Panc1 (cell line): Measurements from ENCODE around the gene ARL6IP4. TPM values are rescaled to one million over a fixed set of nuclear protein-coding genes. Genes with fewer than 3 reads are reported as not detected.

Source experiments
- ATAC-seq: fragments of 200-7000 bp; cut with Tn5 transposase; 2 replicates; pipeline ENCODE4 v1.9.1; 2020; ENCODE audit warnings: mild to moderate bottlenecking, moderate library complexity
- BruUV-seq: library from RNA; stranded (reverse); fragments of 400-500 nt; replicated peaks from 2 replicates; lab custom pipeline; 2021; lab: Mats Ljungman, UMichigan
- CTCF ChIA-PET: fragments of 300-600 bp; sonication (Branson Sonifier 250); formaldehyde crosslinking; loops from one replicate; lab custom pipeline; 2022; ENCODE audit warnings: antibody characterized with exemption; lab: Charles Lee
- POLR2A ChIA-PET: fragments of 300-600 bp; sonication (Branson Sonifier 250); formaldehyde crosslinking; loops from one replicate; lab custom pipeline; 2022; ENCODE audit warnings: antibody characterized with exemption; lab: Charles Lee
- DNase-seq: peaks from one replicate; pipeline ENCODE4 v3.0.0-alpha.2; 2010; ENCODE audit warnings: low read depth, low spot score
- H3K27ac ChIP-seq: 2 replicates; pipeline ENCODE4 v1.5.1; 2011; ENCODE audit warnings: mild to moderate bottlenecking, low read length, inconsistent platforms
- H3K27me3 ChIP-seq: fragments of 200-500 bp; sonication (Bioruptor generic); 2 replicates; pipeline ENCODE4 v1.6.0; 2014; ENCODE audit warnings: low read length, inconsistent platforms; ENCODE audit not compliant: control insufficient read depth, insufficient read depth
- H3K36me3 ChIP-seq: fragments of 200-500 bp; sonication (Bioruptor generic); 2 replicates; pipeline ENCODE4 v1.5.1; 2014; ENCODE audit warnings: inconsistent platforms, mild to moderate bottlenecking, low read length, moderate library complexity; ENCODE audit not compliant: control insufficient read depth, insufficient read depth
- H3K4me1 ChIP-seq: 2 replicates; pipeline ENCODE4 v1.5.1; 2011; ENCODE audit warnings: inconsistent platforms, mild to moderate bottlenecking, low read length, moderate library complexity; ENCODE audit not compliant: control insufficient read depth, insufficient read depth
- H3K4me3 ChIP-seq, 2 experiments: 2 replicates each; pipeline ENCODE4 v1.5.1; 2011 to 2012; ENCODE audit warnings: low read depth in 2 of 2, low read length in 2 of 2, mild to moderate bottlenecking in 2 of 2, inconsistent platforms in 1 of 2, moderate library complexity in 1 of 2
- H3K9me3 ChIP-seq: fragments of 200-500 bp; sonication (Bioruptor generic); 2 replicates; pipeline ENCODE4 v1.5.1; 2014; ENCODE audit warnings: low read depth, mild to moderate bottlenecking, inconsistent platforms, low read length, moderate library complexity; ENCODE audit not compliant: control insufficient read depth, insufficient read depth
- POLR2AphosphoS5 ChIP-seq: IDR thresholded peaks from 2 replicates; pipeline ENCODE4 v1.6.1; 2012; ENCODE audit warnings: mild to moderate bottlenecking, low read depth, low read length, moderate library complexity
- SIN3A ChIP-seq: IDR thresholded peaks from 2 replicates; pipeline ENCODE4 v1.6.1; 2012; ENCODE audit warnings: low read depth, mild to moderate bottlenecking, low read length, moderate library complexity, borderline replicate concordance; ENCODE audit not compliant: insufficient read depth
- TCF7L2 ChIP-seq: IDR thresholded peaks from 2 replicates; pipeline ENCODE4 v1.6.1; 2011; ENCODE audit warnings: mild to moderate bottlenecking, low read depth, low read length, inconsistent platforms
- in situ Hi-C: cut with HindIII; loops from 2 replicates; pipeline ENCODE4 v1.10.0; 2016; ENCODE audit warnings: low sequenced_read_pairs, low pct_unique_long_range_greater_than_20kb
- intact Hi-C: fragments of 100-400 bp; cut with micrococcal nuclease; formaldehyde crosslinking; loops from one replicate; pipeline ENCODE4 v1.10.0; 2022; ENCODE audit not compliant: unreplicated experiment
- total RNA-seq: library from RNA; stranded (reverse); gene quantifications from one replicate; pipeline ENCODE4 v1.2.1, GENCODE V29; 2021; ENCODE audit not compliant: unreplicated experiment
- TF ChIP-seq, protein P1 (sequence below): fragments of 450-650 bp; IDR thresholded peaks from 2 replicates; pipeline ENCODE4 v1.5.1; 2017; ENCODE audit warnings: mild to moderate bottlenecking
- TF ChIP-seq, protein P2 (sequence below), 2 experiments: IDR thresholded peaks; 2 replicates each; pipeline ENCODE4 v1.6.1; 2011 to 2012; ENCODE audit warnings: low read depth in 2 of 2, control low read depth in 1 of 2, low read length in 1 of 2, mild to moderate bottlenecking in 1 of 2, moderate library complexity in 1 of 2; ENCODE audit not compliant: insufficient read depth in 1 of 2

The ARL6IP4 gene
- total RNA-seq, 1 experiment from 2014 or later, result 184 TPM

DNA sequence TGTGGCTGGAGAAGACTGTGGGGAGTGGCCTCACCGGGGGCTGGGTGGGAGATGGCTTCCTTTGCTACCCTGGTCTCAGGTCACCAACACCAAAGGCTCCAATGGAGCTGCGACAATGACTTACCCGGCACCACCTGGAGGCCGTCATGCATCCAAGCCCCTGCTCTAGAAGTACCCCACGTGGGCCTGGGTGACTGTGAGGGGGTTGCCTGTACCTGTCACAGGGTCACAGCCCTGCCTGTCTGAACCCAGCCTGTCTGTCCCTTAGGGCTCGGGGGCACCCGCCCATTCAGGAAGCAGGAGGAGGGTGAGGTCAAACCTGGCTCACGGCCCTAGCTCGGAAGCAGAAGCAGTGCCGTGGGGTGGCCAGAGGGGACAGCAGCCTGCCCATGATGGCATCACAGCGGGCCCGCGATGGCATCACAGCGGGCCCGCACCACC lies 33.1 kb upstream of the ARL6IP4 start:
- no TSS peak for BruUV-seq
- in situ Hi-C loops, result no loop called here
- H3K4me3 ChIP-seq, result no peak overlapping the region
- H3K27ac ChIP-seq, result peak overlapping the region; percentile 85
- TF ChIP-seq SIN3A (no peak), POLR2AphosphoS5 (0 out of 2 replicates have a peak, but pooled peaks have one; percentile 7)
- ATAC-seq, result no peak
- peaks cover 71% of the 10 kb centered on the region for H3K4me1 ChIP-seq
- no peaks in the 10 kb centered on the region for H3K27me3 ChIP-seq
- intact Hi-C loops, result no loop called here
- CTCF ChIA-PET, result interaction anchor here (0.6 to 1.0 kb wide), 2 partner anchors 20 to 49 kb away, joined by 8 to 13 read pairs; no protein-coding TSS in a partner anchor
- DNase-seq, result no peak
- POLR2A ChIA-PET, result interaction anchor here (0.5 to 0.7 kb wide), 2 partner anchors 22 to 54 kb away, joined by 6 read pairs; no protein-coding TSS in a partner anchor
- no peaks in the 10 kb centered on the region for H3K36me3 ChIP-seq
- no peaks in the 10 kb centered on the region for H3K9me3 ChIP-seq

DNA sequence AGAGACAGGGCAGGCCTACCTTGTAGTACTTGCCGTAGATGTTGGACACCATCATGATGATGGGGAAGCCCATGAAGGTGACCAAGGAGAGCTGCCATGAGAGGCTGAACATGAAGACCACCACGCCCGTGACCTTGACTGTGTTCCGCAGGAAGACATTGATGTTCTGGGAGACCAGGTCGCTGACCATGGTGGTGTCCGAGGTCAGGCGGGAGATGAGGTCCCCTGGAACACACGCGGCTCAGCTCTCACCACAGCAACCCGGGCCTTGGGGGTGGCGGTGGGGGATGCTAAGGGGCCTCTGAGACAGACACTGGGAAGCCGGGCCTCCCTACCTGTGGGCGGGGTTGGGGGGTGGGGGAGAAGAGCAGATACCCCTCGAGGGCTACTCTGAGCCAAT lies 31.9 kb upstream of the ARL6IP4 start:
- in situ Hi-C loops, result no loop called here

DNA sequence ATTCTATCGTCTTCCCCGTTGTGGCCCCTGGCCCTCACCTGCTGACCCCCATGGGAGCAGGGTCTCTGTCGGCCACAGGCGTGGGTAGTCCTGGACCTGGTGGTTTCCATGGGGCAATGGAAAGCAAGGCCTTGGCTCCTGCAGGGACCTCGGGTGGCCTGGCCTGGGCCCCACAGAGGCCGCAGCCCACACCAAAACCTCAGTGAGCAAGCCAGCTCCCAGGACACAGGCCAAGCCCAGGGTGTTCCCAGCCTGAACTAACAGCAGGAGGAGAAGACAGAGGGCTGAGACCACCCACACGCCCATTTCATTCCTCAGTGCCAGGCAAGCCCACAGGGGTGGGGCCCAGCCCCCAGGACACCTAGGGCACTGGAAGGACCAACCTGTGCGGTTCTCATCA lies 31.1 kb upstream of the ARL6IP4 start:
- H3K4me3 ChIP-seq, result no peak overlapping the region
- in situ Hi-C loops (no loop called here), intact Hi-C loops (no loop called here)
- no peak for ATAC-seq
- H3K27me3 ChIP-seq, result no peaks in the 10 kb centered on the region
- no peaks in the 10 kb centered on the region for H3K36me3 ChIP-seq
- POLR2A ChIA-PET, result interaction anchor here (0.5 to 0.9 kb wide), 2 partner anchors 45 to 61 kb away, joined by 3 to 4 read pairs; no protein-coding TSS in a partner anchor
- TF ChIP-seq TCF7L2, result no peak
- TF ChIP-seq POLR2AphosphoS5, result no peak
- no peak for TF ChIP-seq SIN3A
- TF ChIP-seq, protein P1, sequence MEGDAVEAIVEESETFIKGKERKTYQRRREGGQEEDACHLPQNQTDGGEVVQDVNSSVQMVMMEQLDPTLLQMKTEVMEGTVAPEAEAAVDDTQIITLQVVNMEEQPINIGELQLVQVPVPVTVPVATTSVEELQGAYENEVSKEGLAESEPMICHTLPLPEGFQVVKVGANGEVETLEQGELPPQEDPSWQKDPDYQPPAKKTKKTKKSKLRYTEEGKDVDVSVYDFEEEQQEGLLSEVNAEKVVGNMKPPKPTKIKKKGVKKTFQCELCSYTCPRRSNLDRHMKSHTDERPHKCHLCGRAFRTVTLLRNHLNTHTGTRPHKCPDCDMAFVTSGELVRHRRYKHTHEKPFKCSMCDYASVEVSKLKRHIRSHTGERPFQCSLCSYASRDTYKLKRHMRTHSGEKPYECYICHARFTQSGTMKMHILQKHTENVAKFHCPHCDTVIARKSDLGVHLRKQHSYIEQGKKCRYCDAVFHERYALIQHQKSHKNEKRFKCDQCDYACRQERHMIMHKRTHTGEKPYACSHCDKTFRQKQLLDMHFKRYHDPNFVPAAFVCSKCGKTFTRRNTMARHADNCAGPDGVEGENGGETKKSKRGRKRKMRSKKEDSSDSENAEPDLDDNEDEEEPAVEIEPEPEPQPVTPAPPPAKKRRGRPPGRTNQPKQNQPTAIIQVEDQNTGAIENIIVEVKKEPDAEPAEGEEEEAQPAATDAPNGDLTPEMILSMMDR, result no peak
- TF ChIP-seq, protein P2, sequence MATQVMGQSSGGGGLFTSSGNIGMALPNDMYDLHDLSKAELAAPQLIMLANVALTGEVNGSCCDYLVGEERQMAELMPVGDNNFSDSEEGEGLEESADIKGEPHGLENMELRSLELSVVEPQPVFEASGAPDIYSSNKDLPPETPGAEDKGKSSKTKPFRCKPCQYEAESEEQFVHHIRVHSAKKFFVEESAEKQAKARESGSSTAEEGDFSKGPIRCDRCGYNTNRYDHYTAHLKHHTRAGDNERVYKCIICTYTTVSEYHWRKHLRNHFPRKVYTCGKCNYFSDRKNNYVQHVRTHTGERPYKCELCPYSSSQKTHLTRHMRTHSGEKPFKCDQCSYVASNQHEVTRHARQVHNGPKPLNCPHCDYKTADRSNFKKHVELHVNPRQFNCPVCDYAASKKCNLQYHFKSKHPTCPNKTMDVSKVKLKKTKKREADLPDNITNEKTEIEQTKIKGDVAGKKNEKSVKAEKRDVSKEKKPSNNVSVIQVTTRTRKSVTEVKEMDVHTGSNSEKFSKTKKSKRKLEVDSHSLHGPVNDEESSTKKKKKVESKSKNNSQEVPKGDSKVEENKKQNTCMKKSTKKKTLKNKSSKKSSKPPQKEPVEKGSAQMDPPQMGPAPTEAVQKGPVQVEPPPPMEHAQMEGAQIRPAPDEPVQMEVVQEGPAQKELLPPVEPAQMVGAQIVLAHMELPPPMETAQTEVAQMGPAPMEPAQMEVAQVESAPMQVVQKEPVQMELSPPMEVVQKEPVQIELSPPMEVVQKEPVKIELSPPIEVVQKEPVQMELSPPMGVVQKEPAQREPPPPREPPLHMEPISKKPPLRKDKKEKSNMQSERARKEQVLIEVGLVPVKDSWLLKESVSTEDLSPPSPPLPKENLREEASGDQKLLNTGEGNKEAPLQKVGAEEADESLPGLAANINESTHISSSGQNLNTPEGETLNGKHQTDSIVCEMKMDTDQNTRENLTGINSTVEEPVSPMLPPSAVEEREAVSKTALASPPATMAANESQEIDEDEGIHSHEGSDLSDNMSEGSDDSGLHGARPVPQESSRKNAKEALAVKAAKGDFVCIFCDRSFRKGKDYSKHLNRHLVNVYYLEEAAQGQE (IDR thresholded peaks at IDR 0.05; ENCODE audit: insufficient read depth in 1 of 2, low read depth in 2 of 2, low read length in 1 of 2), result no peak
- no TSS peak for BruUV-seq
- CTCF ChIA-PET, result interaction anchor here (0.6 to 1.7 kb wide), 2 partner anchors 55 to 89 kb away, joined by 6 to 7 read pairs; no protein-coding TSS in a partner anchor
- H3K27ac ChIP-seq, result peak overlapping the region; percentile 54
- no peak for DNase-seq
- H3K4me1 ChIP-seq, result peaks cover 52% of the 10 kb centered on the region
- H3K9me3 ChIP-seq, result no peaks in the 10 kb centered on the region

More for the DNA sequence above, 31.9 kb upstream of the ARL6IP4 start:
- no peaks in the 10 kb centered on the region for H3K36me3 ChIP-seq
- no peak overlapping the region for H3K27ac ChIP-seq
- H3K27me3 ChIP-seq, result no peaks in the 10 kb centered on the region
- DNase-seq (no peak), ATAC-seq (no peak)
- no TSS peak for BruUV-seq
- intact Hi-C loops, result no loop called here
- no peak for TF ChIP-seq SIN3A
- TF ChIP-seq, protein P2 (IDR thresholded peaks at IDR 0.05; ENCODE audit: insufficient read depth in 1 of 2, low read depth in 2 of 2, low read length in 1 of 2), result peak; percentile 49 to 51; a peak in 2 of 4 replicates
- ChIA-PET CTCF (interaction anchor here (0.6 to 1.7 kb wide), 2 partner anchors 88 to 149 kb away, joined by 4 to 7 read pairs; no protein-coding TSS in a partner anchor), POLR2A (interaction anchor here (0.5 to 0.9 kb wide), 3 partner anchors 31 to 60 kb away, joined by 3 to 4 read pairs (median 3); no protein-coding TSS in a partner anchor)
- H3K9me3 ChIP-seq, result no peaks in the 10 kb centered on the region
- no peak overlapping the region for H3K4me3 ChIP-seq
- peaks cover 60% of the 10 kb centered on the region for H3K4me1 ChIP-seq
